Activated CD8-positive, alpha-beta memory T cell treated with anti-CD3 and anti-CD28 coated beads for 4 hours (primary cell): Measurements from ENCODE around the gene FHDC1.
"Not testable (repeated sequence)": the region's sequence is repeated elsewhere in the genome, so short reads cannot be mapped to it uniquely, and the experiment has no call there.

Source experiments
- DNase-seq, 2 donors: peaks; one replicate each; pipeline ENCODE4 v3.0.0-alpha.2; 2020; ENCODE audit warnings: low read depth in 2 of 2

The FHDC1 gene

GRCh38 chr4:152935631-152936445 is at the start of gene FHDC1:
TSS of gene FHDC1 (plus strand) at chr4:152936323. CDS start at chr4:152943058, 6,735 bp downstream.
- DNase-seq, result no peak

GRCh38 chr4:152887981-152888380 is 48.1 kb upstream of the FHDC1 start:
- no peak for DNase-seq

- no peak for DNase-seq
Observed at GRCh38 chr4:152892974-152893373, 43.1 kb upstream of the FHDC1 start.

GRCh38 chr4:152894673-152895072 is 41.5 kb upstream of the FHDC1 start:
- DNase-seq, result no peak

GRCh38 chr4:152896811-152897210 is 39.3 kb upstream of the FHDC1 start:
- no peak for DNase-seq

GRCh38 chr4:152898133-152898532 is 38.0 kb upstream of the FHDC1 start:
- not testable (repeated sequence) for DNase-seq

- no peak for DNase-seq
Observed at GRCh38 chr4:152898606-152899005, 37.5 kb upstream of the FHDC1 start.

GRCh38 chr4:152900395-152900794 is 35.7 kb upstream of the FHDC1 start:
- no peak for DNase-seq

- no peak for DNase-seq
Observed at GRCh38 chr4:152901205-152901604, 34.9 kb upstream of the FHDC1 start.

- DNase-seq, result no peak
Observed at GRCh38 chr4:152903658-152904057, 32.5 kb upstream of the FHDC1 start.

- DNase-seq, result no peak
Observed at GRCh38 chr4:152909901-152910300, 26.2 kb upstream of the FHDC1 start.

GRCh38 chr4:152910521-152910920 is 25.6 kb upstream of the FHDC1 start:
- DNase-seq, result no peak

- no peak for DNase-seq
Observed at GRCh38 chr4:152917543-152918395, 18.4 kb upstream of the FHDC1 start.

GRCh38 chr4:152919826-152920225 is 16.3 kb upstream of the FHDC1 start:
- no peak for DNase-seq

GRCh38 chr4:152920768-152921167 is 15.4 kb upstream of the FHDC1 start:
- no peak for DNase-seq

GRCh38 chr4:152921284-152921683 is 14.8 kb upstream of the FHDC1 start:
- no peak for DNase-seq

- no peak for DNase-seq
Observed at GRCh38 chr4:152925851-152926250, 10.3 kb upstream of the FHDC1 start.

- no peak for DNase-seq
Observed at GRCh38 chr4:152926959-152927358, 9.2 kb upstream of the FHDC1 start.

GRCh38 chr4:152927737-152928136 is 8.4 kb upstream of the FHDC1 start:
- DNase-seq, result no peak

GRCh38 chr4:152928286-152928685 is 7.8 kb upstream of the FHDC1 start:
- no peak for DNase-seq

- no peak for DNase-seq
Observed at GRCh38 chr4:152929888-152930287, 6.2 kb upstream of the FHDC1 start.

GRCh38 chr4:152935143-152935542 is 980 bp upstream of the FHDC1 start:
- DNase-seq, result no peak
